Peyer's patch (tissue), 4 donors: ENCODE data around the gene SYT14.

Source experiments
- POLR2A ChIP-seq, 2 donors: fragments of 450-650 bp; IDR thresholded peaks; one replicate each; pipeline ENCODE4 v1.5.1; 2017; ENCODE audit warnings: antibody characterized with exemption in 2 of 2, mild to moderate bottlenecking in 2 of 2, moderate library complexity in 2 of 2
- TF ChIP-seq, protein P1 (sequence below), 6 experiments: fragments of 450-650 bp in 4 of 6; fragments of 200-600 bp in 2 of 6; sonication (generic) in 1 of 6; IDR thresholded peaks; one replicate each; pipeline ENCODE4 v1.5.1; 2017 to 2019; ENCODE audit warnings: antibody characterized with exemption in 6 of 6, mild to moderate bottlenecking in 3 of 6, moderate library complexity in 1 of 6

- TF ChIP-seq, protein P1, sequence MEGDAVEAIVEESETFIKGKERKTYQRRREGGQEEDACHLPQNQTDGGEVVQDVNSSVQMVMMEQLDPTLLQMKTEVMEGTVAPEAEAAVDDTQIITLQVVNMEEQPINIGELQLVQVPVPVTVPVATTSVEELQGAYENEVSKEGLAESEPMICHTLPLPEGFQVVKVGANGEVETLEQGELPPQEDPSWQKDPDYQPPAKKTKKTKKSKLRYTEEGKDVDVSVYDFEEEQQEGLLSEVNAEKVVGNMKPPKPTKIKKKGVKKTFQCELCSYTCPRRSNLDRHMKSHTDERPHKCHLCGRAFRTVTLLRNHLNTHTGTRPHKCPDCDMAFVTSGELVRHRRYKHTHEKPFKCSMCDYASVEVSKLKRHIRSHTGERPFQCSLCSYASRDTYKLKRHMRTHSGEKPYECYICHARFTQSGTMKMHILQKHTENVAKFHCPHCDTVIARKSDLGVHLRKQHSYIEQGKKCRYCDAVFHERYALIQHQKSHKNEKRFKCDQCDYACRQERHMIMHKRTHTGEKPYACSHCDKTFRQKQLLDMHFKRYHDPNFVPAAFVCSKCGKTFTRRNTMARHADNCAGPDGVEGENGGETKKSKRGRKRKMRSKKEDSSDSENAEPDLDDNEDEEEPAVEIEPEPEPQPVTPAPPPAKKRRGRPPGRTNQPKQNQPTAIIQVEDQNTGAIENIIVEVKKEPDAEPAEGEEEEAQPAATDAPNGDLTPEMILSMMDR (IDR thresholded peaks at IDR 0.05) = no peak
- no peak for TF ChIP-seq POLR2A (IDR thresholded peaks at IDR 0.05)
These were observed 21.6 kb downstream of the SYT14 start for GRCh38 chr1:209959623-209960022.
